ENCODE data around the gene CLEC5A.

The CLEC5A gene

DNA sequence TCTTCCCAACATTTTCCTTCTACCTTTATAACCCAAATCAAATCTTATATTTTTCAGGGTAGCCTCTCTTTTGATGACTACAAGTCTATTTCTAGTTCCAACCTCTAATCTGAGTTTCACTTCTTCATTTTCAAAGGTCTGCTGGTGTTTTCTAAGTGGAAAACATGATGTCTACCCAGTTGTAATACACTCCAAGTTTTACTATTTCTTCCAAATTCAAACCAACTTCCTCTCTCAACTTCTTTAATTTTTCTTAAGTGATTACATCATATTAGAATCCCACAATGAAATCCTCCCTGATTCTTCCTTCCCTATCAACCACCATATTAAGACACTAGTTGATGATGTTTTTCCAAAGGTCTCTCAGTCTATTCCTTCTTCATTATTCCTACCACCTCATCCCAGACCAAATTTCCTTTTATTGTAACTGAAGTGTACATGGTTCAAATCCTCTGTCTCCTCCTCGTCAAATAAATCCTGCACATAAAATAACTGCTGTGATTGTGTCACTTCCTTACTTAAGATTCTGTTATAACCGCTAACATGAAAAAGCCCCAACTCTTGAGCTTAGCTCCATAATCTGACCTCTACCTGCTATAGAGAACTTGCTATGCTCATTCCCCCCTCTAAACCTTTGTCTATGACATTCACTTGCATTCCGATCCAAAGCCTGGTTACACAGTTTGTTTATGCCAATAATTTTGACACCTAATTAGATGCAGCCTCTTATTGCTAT, 14.1 kb upstream of the CLEC5A start:
- Mint-ChIP-seq H3K27me3 (ENCODE audit: low read depth) (no peaks in the 10 kb centered on the region), H3K4me1 (ENCODE audit: low read depth) (no peaks in the 10 kb centered on the region), H3K9me3 (no peaks in the 10 kb centered on the region), H3K36me3 (ENCODE audit: low read depth) (no peaks in the 10 kb centered on the region), H3K27ac (no peak overlapping the region), H3K4me3 (no peak overlapping the region)

DNA sequence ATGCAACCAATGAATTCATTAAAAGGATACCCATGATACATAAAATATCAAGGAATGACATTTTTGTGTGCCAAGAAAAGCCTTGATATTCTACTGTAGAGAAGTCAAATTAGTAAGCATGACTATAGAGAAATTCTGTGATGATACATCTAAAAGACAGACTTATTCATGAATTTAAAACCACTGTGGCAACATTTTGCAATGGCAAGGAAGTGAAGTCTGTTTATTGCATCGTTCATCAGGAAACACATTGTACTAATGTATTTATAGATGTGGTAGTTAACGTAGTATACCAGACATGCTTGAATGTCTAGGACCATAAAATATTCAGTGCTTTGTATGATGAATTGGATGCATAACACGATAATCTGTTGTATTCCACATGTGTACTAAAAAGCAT, 9.3 kb upstream of the CLEC5A start:
- H3K4me1 Mint-ChIP-seq (ENCODE audit: low read depth), result no peaks in the 10 kb centered on the region
- H3K27ac Mint-ChIP-seq, result no peak overlapping the region
- H3K9me3 Mint-ChIP-seq, result no peaks in the 10 kb centered on the region
- H3K27me3 Mint-ChIP-seq (ENCODE audit: low read depth), result no peaks in the 10 kb centered on the region
- no peak overlapping the region for H3K4me3 Mint-ChIP-seq
- no peaks in the 10 kb centered on the region for H3K36me3 Mint-ChIP-seq (ENCODE audit: low read depth)

DNA sequence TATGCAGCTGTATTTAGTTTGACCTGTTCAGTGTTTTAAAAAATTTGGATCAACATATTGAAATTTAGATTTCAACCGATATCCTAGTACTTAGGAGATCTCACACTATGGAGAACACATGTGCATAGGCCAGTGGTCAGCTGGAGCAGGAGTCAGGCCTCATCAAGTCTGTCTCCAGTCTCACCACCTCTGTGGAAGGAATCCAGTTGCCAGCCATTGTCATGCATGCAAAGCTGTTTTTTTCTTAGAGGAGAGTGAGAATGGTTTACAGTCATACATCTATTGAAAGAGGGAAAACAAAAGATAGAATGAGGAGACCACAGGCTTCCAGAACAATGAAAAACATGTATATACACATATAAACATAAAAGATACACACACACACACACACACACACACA, 7.6 kb upstream of the CLEC5A start:
- Mint-ChIP-seq H3K4me1 (ENCODE audit: low read depth) (no peaks in the 10 kb centered on the region), H3K9me3 (no peaks in the 10 kb centered on the region), H3K36me3 (ENCODE audit: low read depth) (no peaks in the 10 kb centered on the region), H3K4me3 (no peak overlapping the region), H3K27me3 (ENCODE audit: low read depth) (no peaks in the 10 kb centered on the region), H3K27ac (no peak overlapping the region)

DNA sequence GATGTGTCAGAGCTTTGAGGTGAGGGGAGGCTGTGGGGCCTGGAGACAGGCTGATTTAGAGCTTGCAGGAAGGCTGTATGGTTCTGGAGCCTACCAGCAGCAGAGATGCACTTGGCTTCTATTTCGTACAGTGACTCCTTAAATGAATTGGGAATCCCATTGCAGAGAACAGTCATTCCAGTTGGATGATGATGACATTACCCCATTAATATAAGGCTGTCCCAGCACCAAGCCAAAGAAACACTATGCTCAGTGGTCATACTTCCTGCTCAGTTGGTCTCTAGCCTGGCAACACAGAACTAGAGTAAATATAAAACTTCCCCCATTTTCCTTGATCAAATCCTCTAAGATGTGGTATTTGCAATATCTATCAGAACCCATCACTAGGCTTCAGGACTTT, 5.7 kb upstream of the CLEC5A start:
- H3K36me3 Mint-ChIP-seq (ENCODE audit: low read depth), result no peaks in the 10 kb centered on the region
- H3K4me3 Mint-ChIP-seq, result no peak overlapping the region
- H3K27me3 Mint-ChIP-seq (ENCODE audit: low read depth), result no peaks in the 10 kb centered on the region
- H3K27ac Mint-ChIP-seq, result no peak overlapping the region
- no peaks in the 10 kb centered on the region for H3K9me3 Mint-ChIP-seq
- no peaks in the 10 kb centered on the region for H3K4me1 Mint-ChIP-seq (ENCODE audit: low read depth)

DNA sequence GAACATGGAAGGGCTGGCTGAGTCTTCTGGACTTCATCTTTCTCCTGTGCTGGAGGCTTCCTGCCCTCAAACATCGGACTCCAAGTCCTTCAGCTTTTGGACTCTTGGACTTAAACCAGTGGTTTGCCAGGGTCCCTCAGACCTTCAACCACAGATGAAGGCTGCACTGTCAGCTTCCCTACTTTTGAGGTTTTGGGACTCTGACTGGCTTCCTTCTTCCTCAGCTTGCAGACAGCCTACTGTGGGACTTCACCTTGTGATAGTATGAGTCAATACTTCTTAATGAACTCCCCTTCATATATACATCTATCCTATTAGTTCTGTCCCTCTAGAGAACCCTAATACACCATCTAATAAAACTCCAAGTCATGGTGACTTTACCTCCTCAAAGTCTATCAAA, 4.0 kb upstream of the CLEC5A start:
- no peaks in the 10 kb centered on the region for H3K4me1 Mint-ChIP-seq (ENCODE audit: low read depth)
- no peak overlapping the region for H3K4me3 Mint-ChIP-seq
- H3K36me3 Mint-ChIP-seq (ENCODE audit: low read depth), result no peaks in the 10 kb centered on the region
- H3K27ac Mint-ChIP-seq, result no peak overlapping the region
- no peaks in the 10 kb centered on the region for H3K9me3 Mint-ChIP-seq
- H3K27me3 Mint-ChIP-seq (ENCODE audit: low read depth), result no peaks in the 10 kb centered on the region

DNA sequence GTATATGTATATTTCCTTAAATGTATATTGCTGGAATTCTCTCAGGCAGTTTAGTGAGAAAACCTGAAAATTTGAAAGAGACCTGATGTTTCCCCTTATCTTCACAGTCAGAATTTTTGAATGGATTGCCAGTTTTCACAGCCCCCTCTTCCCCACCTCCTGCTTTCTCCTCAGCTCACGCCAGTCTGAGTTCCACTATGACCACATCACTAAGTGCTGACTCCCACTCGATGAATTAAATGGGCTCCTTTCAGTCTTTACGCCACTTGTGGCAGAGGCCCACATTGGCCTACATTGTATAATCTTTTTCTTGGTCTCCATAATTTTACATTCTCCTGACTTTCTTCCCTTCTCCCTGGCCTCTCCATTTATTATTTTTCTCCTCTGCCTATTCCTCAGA, 3.1 kb upstream of the CLEC5A start:
- Mint-ChIP-seq H3K36me3 (ENCODE audit: low read depth) (no peaks in the 10 kb centered on the region), H3K9me3 (no peaks in the 10 kb centered on the region), H3K27me3 (ENCODE audit: low read depth) (no peaks in the 10 kb centered on the region), H3K4me3 (no peak overlapping the region), H3K4me1 (ENCODE audit: low read depth) (no peaks in the 10 kb centered on the region), H3K27ac (no peak overlapping the region)

DNA sequence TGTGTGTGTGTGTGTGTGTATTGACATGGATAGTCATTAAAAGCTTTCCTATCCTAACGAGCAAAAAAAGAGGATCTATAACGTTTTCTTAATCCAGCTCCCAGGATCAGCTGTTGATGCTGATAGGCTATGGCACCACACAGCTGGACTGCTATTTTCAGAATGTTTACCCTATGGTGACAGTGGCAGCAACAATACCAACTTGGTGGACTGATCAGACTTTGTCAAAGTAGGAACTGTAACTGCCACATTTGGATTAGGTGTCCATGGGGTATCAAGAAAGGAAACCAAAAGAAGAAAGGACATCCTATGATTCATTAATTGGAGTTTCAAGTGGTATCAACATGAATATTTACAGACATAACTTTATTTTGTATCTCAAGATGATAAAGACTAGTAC, 2.7 kb upstream of the CLEC5A start:
- Mint-ChIP-seq H3K36me3 (ENCODE audit: low read depth) (no peaks in the 10 kb centered on the region), H3K27me3 (ENCODE audit: low read depth) (no peaks in the 10 kb centered on the region), H3K4me1 (ENCODE audit: low read depth) (no peaks in the 10 kb centered on the region), H3K4me3 (no peak overlapping the region), H3K27ac (no peak overlapping the region), H3K9me3 (no peaks in the 10 kb centered on the region)

DNA sequence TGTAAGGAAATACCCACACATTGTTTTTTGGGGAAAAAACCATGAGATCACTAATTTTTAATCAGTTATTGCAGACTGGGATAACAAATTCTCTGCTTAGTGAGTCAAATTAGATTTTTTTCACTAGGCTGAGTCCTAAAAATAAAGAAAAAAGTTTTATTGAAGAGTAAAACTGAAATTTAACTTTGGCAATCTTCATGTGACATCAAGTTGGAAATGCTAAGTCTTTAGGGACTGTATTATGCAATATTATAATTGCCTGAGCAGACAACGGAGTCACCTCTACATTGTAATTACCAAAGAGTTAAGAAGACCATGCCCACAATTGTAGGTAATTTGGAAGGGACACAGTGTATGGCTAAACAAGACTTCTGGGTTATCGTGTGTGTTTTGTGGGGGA, 2.2 kb upstream of the CLEC5A start:
- Mint-ChIP-seq H3K4me1 (ENCODE audit: low read depth) (no peaks in the 10 kb centered on the region), H3K27me3 (ENCODE audit: low read depth) (no peaks in the 10 kb centered on the region), H3K36me3 (ENCODE audit: low read depth) (no peaks in the 10 kb centered on the region)

DNA sequence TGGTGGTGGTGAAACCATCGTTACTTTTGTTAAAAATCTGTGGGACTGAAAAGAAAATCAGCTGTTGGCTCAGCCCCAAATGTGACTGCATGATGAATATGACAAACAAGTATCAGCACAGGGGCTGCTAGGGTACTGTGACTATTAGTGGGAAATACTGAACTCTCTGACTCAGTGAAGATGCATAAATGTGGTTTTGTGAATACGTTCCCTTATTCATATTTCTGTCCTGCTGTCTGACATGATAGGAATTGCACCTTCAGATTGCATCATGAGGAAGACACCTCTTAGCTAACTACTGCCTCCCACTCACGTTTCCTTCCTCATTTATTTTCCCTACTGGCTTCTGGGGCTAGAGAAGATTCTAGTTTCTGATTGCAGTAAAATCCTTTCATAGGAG, 1.4 kb downstream of the CLEC5A start:
- Mint-ChIP-seq H3K4me3 (no peak overlapping the region), H3K27ac (no peak overlapping the region), H3K27me3 (ENCODE audit: low read depth) (no peaks in the 10 kb centered on the region), H3K4me1 (ENCODE audit: low read depth) (no peaks in the 10 kb centered on the region), H3K36me3 (ENCODE audit: low read depth) (no peaks in the 10 kb centered on the region), H3K9me3 (peaks cover 14% of the 10 kb centered on the region)

More for the DNA sequence above, 2.2 kb upstream of the CLEC5A start:
- Mint-ChIP-seq H3K9me3 (no peaks in the 10 kb centered on the region), H3K27ac (no peak overlapping the region), H3K4me3 (no peak overlapping the region)

DNA sequence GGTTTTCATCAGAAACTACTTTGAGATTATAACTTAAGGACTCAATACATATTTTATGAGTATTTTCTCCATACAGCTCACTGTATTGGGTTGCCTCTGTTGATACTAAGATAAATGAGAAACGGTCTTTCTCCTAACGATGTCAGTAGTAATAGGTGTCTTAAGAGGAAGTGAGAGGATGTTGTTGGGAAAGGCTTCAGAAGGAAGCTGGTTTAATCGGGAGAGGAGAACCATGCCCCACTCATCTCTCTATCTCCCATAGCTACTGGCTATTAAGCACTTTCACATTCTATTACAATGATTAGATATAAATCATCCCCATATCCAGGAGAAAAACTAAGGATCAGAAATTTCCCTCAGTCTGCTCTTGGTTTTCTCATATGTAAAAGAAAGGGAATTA, 2.0 kb downstream of the CLEC5A start:
- Mint-ChIP-seq H3K9me3 (peaks cover 19% of the 10 kb centered on the region), H3K4me3 (no peak overlapping the region), H3K27me3 (ENCODE audit: low read depth) (no peaks in the 10 kb centered on the region), H3K27ac (no peak overlapping the region), H3K4me1 (ENCODE audit: low read depth) (no peaks in the 10 kb centered on the region), H3K36me3 (ENCODE audit: low read depth) (no peaks in the 10 kb centered on the region)

DNA sequence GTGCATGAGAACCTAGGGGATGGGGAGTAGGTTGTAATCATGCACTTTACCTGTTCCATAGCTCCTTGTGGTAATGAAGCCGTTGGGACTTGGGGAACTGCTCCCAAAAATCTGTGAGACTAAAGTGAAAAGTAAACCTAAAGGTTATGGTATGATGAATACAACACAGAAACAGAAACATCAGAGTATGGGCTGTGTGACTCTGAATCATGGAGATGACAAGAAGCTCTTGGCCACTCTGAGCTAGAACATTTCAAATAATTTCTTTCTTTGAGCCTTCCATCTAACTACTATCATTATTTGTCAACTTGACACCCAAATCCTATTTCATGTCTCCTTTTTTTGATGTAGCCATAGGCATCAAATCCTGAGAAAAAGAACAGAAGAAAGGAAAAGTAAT, 2.9 kb downstream of the CLEC5A start:
- H3K4me1 Mint-ChIP-seq (ENCODE audit: low read depth), result no peaks in the 10 kb centered on the region
- H3K27ac Mint-ChIP-seq, result no peak overlapping the region
- H3K36me3 Mint-ChIP-seq (ENCODE audit: low read depth), result no peaks in the 10 kb centered on the region
- no peaks in the 10 kb centered on the region for H3K27me3 Mint-ChIP-seq (ENCODE audit: low read depth)
- no peak overlapping the region for H3K4me3 Mint-ChIP-seq
- H3K9me3 Mint-ChIP-seq, result peaks cover 24% of the 10 kb centered on the region

DNA sequence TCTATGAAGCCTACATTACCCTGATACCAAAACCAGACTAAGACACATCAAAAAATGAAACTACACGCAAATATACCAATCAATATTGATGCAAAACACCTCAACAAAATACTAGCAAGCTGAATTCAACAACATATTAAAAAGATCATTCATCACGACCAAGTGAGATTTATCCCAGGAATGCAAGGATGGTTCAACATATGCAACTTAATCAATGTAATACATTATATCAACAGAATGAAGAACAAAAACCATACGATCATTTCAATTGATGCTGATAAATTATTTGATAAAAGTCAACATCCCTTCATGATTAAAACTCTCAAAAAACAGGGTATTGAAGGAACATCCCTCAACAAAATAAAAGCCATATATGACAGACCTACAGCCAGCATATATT, 5.7 kb downstream of the CLEC5A start:
- no peaks in the 10 kb centered on the region for H3K36me3 Mint-ChIP-seq (ENCODE audit: low read depth)
- no peak overlapping the region for H3K27ac Mint-ChIP-seq
- H3K4me3 Mint-ChIP-seq, result no peak overlapping the region
- H3K9me3 Mint-ChIP-seq, result peaks cover 24% of the 10 kb centered on the region
- H3K4me1 Mint-ChIP-seq (ENCODE audit: low read depth), result no peaks in the 10 kb centered on the region
- H3K27me3 Mint-ChIP-seq (ENCODE audit: low read depth), result no peaks in the 10 kb centered on the region

DNA sequence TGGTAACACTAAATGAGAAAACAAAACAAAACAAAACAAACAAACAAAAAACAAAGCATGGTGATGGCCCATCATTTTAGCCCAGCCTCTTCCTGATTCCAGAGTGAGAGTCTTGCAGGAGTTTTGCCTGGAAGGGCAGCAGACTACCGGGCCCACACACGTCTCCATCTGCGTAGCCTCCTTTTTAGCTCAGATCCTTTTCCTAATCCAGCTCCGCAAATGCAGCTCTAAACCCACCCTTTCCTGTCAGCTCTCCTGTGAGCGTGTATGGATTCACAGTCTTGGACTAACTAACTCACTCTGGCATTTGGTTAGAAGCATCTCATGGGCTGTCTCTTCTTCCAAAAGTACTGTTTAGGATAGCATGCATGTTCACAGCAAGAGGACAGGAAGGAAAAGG, 16.6 kb downstream of the CLEC5A start:
- Mint-ChIP-seq H3K36me3 (ENCODE audit: low read depth) (no peaks in the 10 kb centered on the region), H3K9me3 (peaks cover 12% of the 10 kb centered on the region)

DNA sequence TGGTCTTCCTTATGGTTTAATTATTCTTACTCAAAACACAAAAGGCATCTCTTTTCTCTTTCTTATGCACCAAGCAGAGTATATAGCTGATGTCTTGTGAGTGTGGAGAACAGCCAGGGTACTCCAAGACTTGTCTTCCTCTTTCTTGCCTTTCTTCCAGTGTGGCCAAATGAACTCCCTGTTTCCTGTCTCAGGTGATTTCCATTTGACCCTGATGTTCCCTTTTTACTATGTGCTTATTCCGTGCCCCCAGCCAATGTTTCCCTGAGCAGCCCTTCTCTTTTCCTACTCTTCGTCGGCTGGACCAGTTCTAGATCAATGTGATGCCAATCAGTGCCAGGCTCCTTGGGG, 18.0 kb downstream of the CLEC5A start:
- Mint-ChIP-seq H3K4me3 (no peak overlapping the region), H3K27me3 (ENCODE audit: low read depth) (no peaks in the 10 kb centered on the region), H3K9me3 (peaks cover 8% of the 10 kb centered on the region), H3K27ac (no peak overlapping the region), H3K4me1 (ENCODE audit: low read depth) (no peaks in the 10 kb centered on the region), H3K36me3 (ENCODE audit: low read depth) (no peaks in the 10 kb centered on the region)

More for the DNA sequence above, 16.6 kb downstream of the CLEC5A start:
- Mint-ChIP-seq H3K27me3 (ENCODE audit: low read depth) (no peaks in the 10 kb centered on the region), H3K4me3 (no peak overlapping the region), H3K27ac (no peak overlapping the region), H3K4me1 (ENCODE audit: low read depth) (no peaks in the 10 kb centered on the region)

DNA sequence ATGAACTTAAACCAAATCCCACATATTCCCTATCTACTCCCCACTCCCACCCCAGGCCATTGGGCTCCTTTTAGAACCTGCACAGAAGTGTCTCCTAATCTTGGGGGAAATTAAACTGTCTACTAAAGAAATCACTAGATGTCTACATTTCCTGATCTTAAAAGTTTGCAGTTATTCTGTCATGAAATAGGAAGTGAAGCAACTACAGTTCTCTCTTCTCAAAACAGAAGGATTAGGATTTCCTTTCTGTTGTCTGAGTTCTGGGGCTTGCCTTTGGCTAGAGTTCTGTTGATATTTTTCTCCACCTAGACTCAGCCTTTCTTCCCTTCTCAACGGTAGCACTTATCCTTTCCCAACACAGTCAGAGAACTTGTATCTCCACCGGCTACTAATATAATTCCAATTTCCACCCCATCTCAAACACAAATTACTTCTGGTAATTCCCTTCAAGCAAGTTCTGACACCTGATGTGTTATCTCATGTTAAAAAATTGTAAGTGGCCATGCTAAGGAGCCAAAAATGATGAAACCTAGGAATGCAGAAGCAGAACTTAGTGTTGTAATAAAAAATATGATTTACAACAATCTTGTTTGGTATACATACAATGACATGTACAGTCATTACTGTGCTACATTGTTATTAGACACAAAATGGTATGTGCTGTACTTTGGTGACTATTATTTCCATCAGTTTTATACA, 18.5 kb downstream of the CLEC5A start:
- Mint-ChIP-seq H3K4me1 (ENCODE audit: low read depth) (no peaks in the 10 kb centered on the region), H3K27ac (no peak overlapping the region), H3K27me3 (ENCODE audit: low read depth) (no peaks in the 10 kb centered on the region), H3K9me3 (peaks cover 8% of the 10 kb centered on the region), H3K4me3 (no peak overlapping the region), H3K36me3 (ENCODE audit: low read depth) (no peaks in the 10 kb centered on the region)

All from T-helper 1 cell treated with Interleukin-12 subunit alpha and Interleukin-12 subunit beta and Interleukin-4 antibody, amounts not matched to agents 30 μg/mL and 1 μg/mL, for 36 hours (primary cell).